Neural cell (in vitro differentiated cells): ENCODE measurements around the gene OGDH.

ENCODE experiments used
- EZH2 ChIP-seq: fragments of 200-600, 300-800 bp; shearing (Covaris generic), sonication (generic); IDR thresholded peaks from 2 replicates; pipeline ENCODE4 v1.6.1; 2014; ENCODE audit warnings: antibody characterized with exemption, low read length, borderline replicate concordance, mild to moderate bottlenecking; ENCODE audit not compliant: insufficient read depth, poor library complexity, severe bottlenecking
- POLR2AphosphoS5 ChIP-seq: IDR thresholded peaks from 2 replicates; pipeline ENCODE4 v1.6.1; 2012
- RAD21 ChIP-seq: fragments of 450-650 bp; conservative IDR thresholded peaks from 2 replicates; pipeline ENCODE4 v1.6.1; 2014; ENCODE audit warnings: antibody characterized with exemption, mild to moderate bottlenecking, moderate library complexity
- SMC3 ChIP-seq: fragments of 450-650 bp; conservative IDR thresholded peaks from 2 replicates; pipeline ENCODE4 v1.6.1; 2014; ENCODE audit warnings: antibody characterized with exemption, mild to moderate bottlenecking, moderate library complexity; ENCODE audit not compliant: poor library complexity
- TAF1 ChIP-seq: IDR thresholded peaks from 2 replicates; pipeline ENCODE4 v1.6.1; 2012; ENCODE audit warnings: low read depth
- TF ChIP-seq, protein P1 (sequence below): fragments of 450-650 bp; IDR thresholded peaks from 2 replicates; pipeline ENCODE4 v1.5.1; 2014; ENCODE audit warnings: antibody characterized with exemption, mild to moderate bottlenecking, moderate library complexity; ENCODE audit not compliant: poor library complexity, severe bottlenecking

- TF ChIP-seq, protein P1, sequence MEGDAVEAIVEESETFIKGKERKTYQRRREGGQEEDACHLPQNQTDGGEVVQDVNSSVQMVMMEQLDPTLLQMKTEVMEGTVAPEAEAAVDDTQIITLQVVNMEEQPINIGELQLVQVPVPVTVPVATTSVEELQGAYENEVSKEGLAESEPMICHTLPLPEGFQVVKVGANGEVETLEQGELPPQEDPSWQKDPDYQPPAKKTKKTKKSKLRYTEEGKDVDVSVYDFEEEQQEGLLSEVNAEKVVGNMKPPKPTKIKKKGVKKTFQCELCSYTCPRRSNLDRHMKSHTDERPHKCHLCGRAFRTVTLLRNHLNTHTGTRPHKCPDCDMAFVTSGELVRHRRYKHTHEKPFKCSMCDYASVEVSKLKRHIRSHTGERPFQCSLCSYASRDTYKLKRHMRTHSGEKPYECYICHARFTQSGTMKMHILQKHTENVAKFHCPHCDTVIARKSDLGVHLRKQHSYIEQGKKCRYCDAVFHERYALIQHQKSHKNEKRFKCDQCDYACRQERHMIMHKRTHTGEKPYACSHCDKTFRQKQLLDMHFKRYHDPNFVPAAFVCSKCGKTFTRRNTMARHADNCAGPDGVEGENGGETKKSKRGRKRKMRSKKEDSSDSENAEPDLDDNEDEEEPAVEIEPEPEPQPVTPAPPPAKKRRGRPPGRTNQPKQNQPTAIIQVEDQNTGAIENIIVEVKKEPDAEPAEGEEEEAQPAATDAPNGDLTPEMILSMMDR, result no peak
- no peak for TF ChIP-seq SMC3
- TF ChIP-seq RAD21, result no peak
- no peak for TF ChIP-seq EZH2
- TF ChIP-seq POLR2AphosphoS5, result no peak
- TF ChIP-seq TAF1, result no peak
These were observed 70.3 kb downstream of the OGDH start for GRCh38 chr7:44676776-44677175.
